ENCODE results near the gene TRIM61. TPM values are rescaled to one million over a fixed set of nuclear protein-coding genes. Genes with fewer than 3 reads are reported as not detected.
A peak's percentile ranks its signal among the peaks of the same experiment; 100 is the strongest.
"Not testable (repeated sequence)": the region's sequence is repeated elsewhere in the genome, so short reads cannot be mapped to it uniquely, and the experiment has no call there.

Gene TRIM61
- total RNA-seq, 1 experiment from 2014 or later, result not detected

- not testable (repeated sequence) for H3K36me3 ChIP-seq; H3K27me3 ChIP-seq (replicated peaks); H3K4me1 ChIP-seq (replicated peaks); H3K9me3 ChIP-seq (replicated peaks); H3K4me3 ChIP-seq; H3K27ac ChIP-seq; DNase-seq (ENCODE audit: low read depth in 1 of 2, low spot score in 2 of 2)
Measured at GRCh38 chr4:164948006-164948405, 29.5 kb downstream of the TRIM61 start.

DNA sequence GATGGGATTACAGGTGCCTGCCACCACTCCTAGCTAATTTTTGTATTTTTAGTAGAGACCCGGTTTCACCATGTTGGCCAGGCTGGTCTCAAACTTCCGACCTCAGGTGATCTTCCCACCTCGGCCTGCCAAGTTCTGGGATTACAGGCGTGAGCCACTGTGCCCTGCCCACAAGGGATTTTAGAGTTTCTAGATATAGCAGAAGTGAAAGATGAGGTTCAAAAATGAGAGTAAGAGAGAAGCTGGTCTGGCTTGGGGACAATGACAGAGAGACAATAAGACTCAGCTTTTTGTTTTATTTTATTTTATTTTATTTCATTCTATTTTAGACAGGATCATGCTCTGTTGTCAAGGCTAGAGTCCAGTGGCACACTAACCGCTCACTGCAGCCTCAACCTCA lies 30.6 kb downstream of the TRIM61 start:
- no peak for DNase-seq (ENCODE audit: low read depth in 1 of 2, low spot score in 2 of 2)
- no peak overlapping the region for H3K4me3 ChIP-seq
- peaks cover 5% of the 10 kb centered on the region for H3K4me1 ChIP-seq (replicated peaks)
- no peaks in the 10 kb centered on the region for H3K36me3 ChIP-seq
- no peak overlapping the region for H3K27ac ChIP-seq
- H3K27me3 ChIP-seq (replicated peaks), result no peaks in the 10 kb centered on the region
- no peaks in the 10 kb centered on the region for H3K9me3 ChIP-seq (replicated peaks)

- Histone ChIP-seq H3K27ac (no peak overlapping the region), H3K9me3 (replicated peaks) (no peaks in the 10 kb centered on the region), H3K4me1 (replicated peaks) (peaks cover 5% of the 10 kb centered on the region), H3K4me3 (no peak overlapping the region), H3K27me3 (replicated peaks) (no peaks in the 10 kb centered on the region), H3K36me3 (no peaks in the 10 kb centered on the region)
- DNase-seq (ENCODE audit: low read depth in 1 of 2, low spot score in 2 of 2), result no peak
Measured at GRCh38 chr4:164945146-164945545, 32.3 kb downstream of the TRIM61 start.

DNA sequence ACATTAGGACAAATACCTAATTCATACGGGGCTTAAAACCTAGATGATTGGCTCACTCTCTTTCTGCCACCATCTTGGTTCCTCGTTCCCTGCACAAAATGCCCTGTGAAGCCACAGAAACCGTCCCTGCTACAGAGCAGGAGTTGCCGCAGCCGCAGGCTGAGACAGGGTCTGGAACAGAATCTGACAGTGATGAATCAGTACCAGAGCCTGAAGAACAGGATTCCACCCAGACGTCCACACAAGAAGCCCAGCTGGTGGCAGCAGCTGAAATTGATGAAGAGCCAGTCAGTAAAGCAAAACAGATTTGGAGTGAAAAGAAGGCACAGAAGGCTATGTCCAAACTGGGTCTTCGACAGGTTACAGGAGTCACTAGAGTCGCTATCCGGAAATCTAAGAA lies 34.3 kb downstream of the TRIM61 start:
- no peak for DNase-seq (ENCODE audit: low read depth in 1 of 2, low spot score in 2 of 2)
- Histone ChIP-seq H3K4me3 (no peak overlapping the region), H3K27ac (no peak overlapping the region), H3K9me3 (replicated peaks) (no peaks in the 10 kb centered on the region), H3K4me1 (replicated peaks) (no peaks in the 10 kb centered on the region), H3K27me3 (replicated peaks) (no peaks in the 10 kb centered on the region), H3K36me3 (no peaks in the 10 kb centered on the region)

DNA sequence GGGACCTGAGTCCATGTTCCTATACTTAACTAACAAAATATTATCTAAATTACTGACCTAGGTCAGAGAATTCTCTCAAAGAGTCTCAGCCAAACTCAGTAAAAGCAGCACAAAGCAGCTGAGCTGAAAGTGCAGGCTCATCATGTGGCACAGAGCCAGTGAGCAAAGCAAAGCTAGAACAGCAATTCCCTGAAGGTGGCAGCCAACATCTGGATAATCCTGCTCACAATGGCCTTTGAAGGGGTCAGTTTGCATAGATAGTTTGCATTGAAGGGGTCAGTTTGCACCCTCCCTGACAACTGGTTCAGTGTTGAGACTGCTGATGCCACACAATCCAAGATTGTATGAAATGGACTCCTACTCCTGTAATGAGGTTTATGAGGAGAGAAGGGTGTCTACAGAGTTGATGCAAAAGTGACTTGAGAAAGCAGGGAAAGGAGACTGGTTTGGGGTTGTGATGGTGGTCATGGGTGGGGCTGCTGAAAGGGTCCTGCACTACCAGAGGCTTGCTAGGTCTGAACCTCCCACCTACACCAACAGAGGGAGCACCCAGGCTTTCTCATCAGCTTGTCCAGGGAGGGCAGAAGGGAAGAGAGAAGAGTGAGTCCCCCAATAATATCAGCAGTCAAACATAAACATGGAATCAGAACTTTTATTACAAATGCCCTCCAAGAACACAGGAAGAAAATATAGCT lies 39.7 kb downstream of the TRIM61 start:
- DNase-seq (ENCODE audit: low read depth in 1 of 2, low spot score in 2 of 2), result peak; percentile 46 to 58

GRCh38 chr4:164935865-164936606 lies 41.4 kb downstream of the TRIM61 start:
- not testable (repeated sequence) for H3K27ac ChIP-seq; H3K9me3 ChIP-seq (replicated peaks); DNase-seq (ENCODE audit: low read depth in 1 of 2, low spot score in 2 of 2); H3K4me3 ChIP-seq; H3K36me3 ChIP-seq; H3K27me3 ChIP-seq (replicated peaks)
- H3K4me1 ChIP-seq (replicated peaks), result peaks cover 45% of the 10 kb centered on the region

More for the DNA sequence above, 39.7 kb downstream of the TRIM61 start:
- no peak overlapping the region for H3K4me3 ChIP-seq
- H3K36me3 ChIP-seq, result no peaks in the 10 kb centered on the region
- no peak overlapping the region for H3K27ac ChIP-seq
- no peaks in the 10 kb centered on the region for H3K27me3 ChIP-seq (replicated peaks)
- H3K4me1 ChIP-seq (replicated peaks), result peaks cover 28% of the 10 kb centered on the region
- H3K9me3 ChIP-seq (replicated peaks), result no peaks in the 10 kb centered on the region

DNA sequence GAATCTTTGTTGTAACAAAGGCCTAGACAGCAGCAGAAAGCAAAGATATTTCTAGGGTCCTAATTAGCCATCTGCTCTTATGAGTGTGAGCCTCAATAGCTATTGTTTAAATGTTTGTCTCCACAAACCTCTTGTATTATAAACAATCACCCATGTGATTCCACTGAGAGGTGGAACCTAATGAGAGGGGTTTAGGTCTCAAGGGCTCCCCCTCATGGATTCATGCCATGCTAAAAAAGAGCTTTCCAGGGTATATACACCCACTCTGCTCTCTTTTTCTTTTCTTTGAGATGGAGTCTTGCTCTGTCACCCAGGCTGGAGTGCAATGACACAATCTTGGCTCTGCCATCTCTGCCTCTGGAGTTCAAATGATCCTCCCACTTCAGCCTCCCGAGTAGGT lies 42.1 kb downstream of the TRIM61 start:
- peaks cover 52% of the 10 kb centered on the region for H3K4me1 ChIP-seq (replicated peaks)
- no peaks in the 10 kb centered on the region for H3K9me3 ChIP-seq (replicated peaks)
- H3K36me3 ChIP-seq, result no peaks in the 10 kb centered on the region
- H3K4me3 ChIP-seq, result no peak overlapping the region
- no peaks in the 10 kb centered on the region for H3K27me3 ChIP-seq (replicated peaks)
- no peak overlapping the region for H3K27ac ChIP-seq
- peak in 1 of 2 experiments; percentile 72 for DNase-seq (ENCODE audit: low read depth in 1 of 2, low spot score in 2 of 2)

DNA sequence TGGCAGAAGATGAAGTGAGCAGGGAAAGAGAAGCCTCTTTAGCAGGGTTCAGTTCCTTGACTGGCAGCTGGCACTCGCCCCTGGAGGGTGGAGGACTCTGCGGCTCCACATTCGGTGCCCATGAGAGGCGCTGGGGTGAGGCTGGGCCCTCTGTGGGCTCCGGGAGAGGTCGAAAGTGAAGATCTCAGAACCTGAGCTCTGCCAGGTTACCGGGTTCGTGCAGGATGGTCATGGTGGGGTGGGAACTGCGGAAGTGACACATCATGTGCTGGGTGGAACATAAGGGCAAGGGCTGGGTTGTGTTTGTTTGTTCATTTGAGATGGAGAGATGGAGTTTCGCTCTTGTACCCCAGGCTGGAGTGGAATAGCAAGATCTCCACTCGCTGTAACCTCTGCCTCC lies 44.2 kb downstream of the TRIM61 start:
- DNase-seq (ENCODE audit: low read depth in 1 of 2, low spot score in 2 of 2), result no peak
- Histone ChIP-seq H3K4me1 (replicated peaks) (peaks cover 53% of the 10 kb centered on the region), H3K27ac (peak overlapping the region; percentile 87; the same call in 1 of the 2 replicates), H3K9me3 (replicated peaks) (no peaks in the 10 kb centered on the region), H3K36me3 (no peaks in the 10 kb centered on the region), H3K27me3 (replicated peaks) (no peaks in the 10 kb centered on the region), H3K4me3 (no peak overlapping the region)

- Histone ChIP-seq H3K27me3 (replicated peaks) (no peaks in the 10 kb centered on the region), H3K36me3 (no peaks in the 10 kb centered on the region), H3K4me3 (no peak overlapping the region), H3K4me1 (replicated peaks) (peaks cover 48% of the 10 kb centered on the region), H3K27ac (peak overlapping the region; percentile 87), H3K9me3 (replicated peaks) (no peaks in the 10 kb centered on the region)
- peak; percentile 86 to 91 for DNase-seq (ENCODE audit: low read depth in 1 of 2, low spot score in 2 of 2)
Measured at GRCh38 chr4:164931551-164932324, 45.7 kb downstream of the TRIM61 start.

DNA sequence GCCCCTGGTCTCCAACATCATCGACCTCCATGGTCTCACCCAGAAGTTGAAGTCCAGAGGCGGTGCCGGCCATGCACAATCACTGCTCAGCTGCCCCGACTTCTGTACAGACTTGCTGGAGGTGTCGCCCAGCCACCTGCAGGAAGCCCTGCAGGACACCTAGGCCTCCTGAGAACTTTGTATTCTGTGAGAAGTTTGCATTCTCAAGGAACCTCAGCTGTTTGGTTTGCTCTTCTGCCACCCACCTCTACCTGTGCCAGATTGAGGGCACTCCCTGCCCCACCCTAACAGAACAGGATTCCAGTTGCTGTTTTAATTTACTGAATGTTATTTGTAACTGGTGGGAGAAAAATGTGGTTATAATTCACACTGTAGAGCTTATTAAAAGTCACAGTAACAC lies 46.8 kb downstream of the TRIM61 start:
- Histone ChIP-seq H3K36me3 (no peaks in the 10 kb centered on the region), H3K9me3 (replicated peaks) (no peaks in the 10 kb centered on the region), H3K27ac (peak overlapping the region; percentile 87), H3K27me3 (replicated peaks) (no peaks in the 10 kb centered on the region), H3K4me1 (replicated peaks) (peaks cover 56% of the 10 kb centered on the region), H3K4me3 (no peak overlapping the region)
- no peak for DNase-seq (ENCODE audit: low read depth in 1 of 2, low spot score in 2 of 2)

GRCh38 chr4:164927101-164927500 lies 50.4 kb downstream of the TRIM61 start:
- Histone ChIP-seq H3K27ac (peak overlapping the region; percentile 76), H3K4me1 (replicated peaks) (peaks cover 46% of the 10 kb centered on the region)
- not testable (repeated sequence) for H3K4me3 ChIP-seq; H3K36me3 ChIP-seq; H3K9me3 ChIP-seq (replicated peaks); H3K27me3 ChIP-seq (replicated peaks)
- DNase-seq (ENCODE audit: low read depth in 1 of 2, low spot score in 2 of 2), result peak in 1 of 2 experiments; percentile 39

DNA sequence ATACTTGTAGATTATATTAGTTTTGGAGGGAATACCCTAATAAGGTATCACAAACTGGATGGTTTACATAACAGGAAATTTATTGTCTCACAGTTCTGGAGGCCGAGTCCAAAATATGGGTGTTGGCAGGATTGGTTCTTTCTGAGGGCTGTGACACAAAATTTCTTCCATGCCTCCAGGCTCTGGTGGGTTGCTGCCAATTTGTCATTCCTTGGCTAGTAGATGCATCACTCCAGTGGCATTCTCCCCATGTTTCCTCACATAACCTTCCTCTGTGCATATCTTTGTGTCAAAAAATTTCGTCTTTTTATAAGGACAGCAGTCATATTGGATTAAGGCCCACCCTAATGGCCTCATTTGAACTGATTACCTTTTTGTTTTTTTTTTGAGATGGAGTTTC lies 51.2 kb downstream of the TRIM61 start:
- DNase-seq (ENCODE audit: low read depth in 1 of 2, low spot score in 2 of 2), result peak; percentile 62 to 68
- Histone ChIP-seq H3K4me3 (no peak overlapping the region), H3K27me3 (replicated peaks) (no peaks in the 10 kb centered on the region), H3K4me1 (replicated peaks) (peaks cover 38% of the 10 kb centered on the region), H3K36me3 (no peaks in the 10 kb centered on the region), H3K27ac (peak overlapping the region; percentile 76), H3K9me3 (replicated peaks) (no peaks in the 10 kb centered on the region)

- DNase-seq (ENCODE audit: low read depth in 1 of 2, low spot score in 2 of 2), result peak in 1 of 2 experiments; percentile 33
- Histone ChIP-seq H3K36me3 (no peaks in the 10 kb centered on the region), H3K27me3 (replicated peaks) (no peaks in the 10 kb centered on the region), H3K4me1 (replicated peaks) (peaks cover 28% of the 10 kb centered on the region), H3K27ac (peak overlapping the region; percentile 52), H3K4me3 (no peak overlapping the region), H3K9me3 (replicated peaks) (no peaks in the 10 kb centered on the region)
Measured at GRCh38 chr4:164924670-164925238, 52.7 kb downstream of the TRIM61 start.

Data from SJSA1 (cell line).